Ascending aorta (tissue), 2 donors: ENCODE data around the gene RAB39B. TPM values are rescaled to one million over a fixed set of nuclear protein-coding genes. Genes with fewer than 3 reads are reported as not detected.
"Not testable (repeated sequence)": the region's sequence is repeated elsewhere in the genome, so short reads cannot be mapped to it uniquely, and the experiment has no call there.

ENCODE experiments used
- DNase-seq, 2 donors: peaks; one replicate each; pipeline ENCODE4 v3.0.0-alpha.2; 2019; ENCODE audit warnings: low spot score in 2 of 2
- H3K27ac ChIP-seq, 2 donors: fragments of 200-600 bp; sonication (generic); one replicate each; pipeline ENCODE4 v1.5.1; 2016 to 2017; ENCODE audit warnings: mild to moderate bottlenecking in 1 of 2
- H3K27me3 ChIP-seq: fragments of 200-600 bp; sonication (generic); one replicate; pipeline ENCODE4 v1.5.1; 2017
- H3K36me3 ChIP-seq, 2 donors: fragments of 200-600 bp; sonication (generic); one replicate each; pipeline ENCODE4 v1.5.1; 2016
- H3K4me1 ChIP-seq, 2 donors: fragments of 200-600 bp; sonication (generic); one replicate each; pipeline ENCODE4 v1.5.1; 2016 to 2017; ENCODE audit warnings: mild to moderate bottlenecking in 1 of 2
- H3K4me3 ChIP-seq, 2 donors: fragments of 200-600 bp; sonication (generic); one replicate each; pipeline ENCODE4 v1.5.1; 2016 to 2017; ENCODE audit warnings: mild to moderate bottlenecking in 1 of 2
- H3K9me3 ChIP-seq, 2 donors: fragments of 200-600 bp; sonication (generic); one replicate each; pipeline ENCODE4 v1.5.1; 2016
- CTCF ChIP-seq, 3 experiments: fragments of 200-600 bp in 2 of 3; fragments of 450-650 bp in 1 of 3; sonication (generic) in 2 of 3; IDR thresholded peaks; one replicate each; pipeline ENCODE4 v1.5.1; 2016 to 2019; ENCODE audit warnings: antibody characterized with exemption in 3 of 3, mild to moderate bottlenecking in 1 of 3, moderate library complexity in 1 of 3
- intact Hi-C: fragments of 100-400 bp; cut with DNase I; formaldehyde crosslinking; loops from one replicate; pipeline ENCODE4 v1.15.1; 2023
- total RNA-seq: library from RNA; depleted of rRNA; stranded (reverse); fragments of >200 nt; gene quantifications from one replicate; pipeline ENCODE4 v1.1.0, GENCODE V29; 2016

RAB39B gene
- total RNA-seq, 1 donor from 2014 or later = not detected

GRCh38 chrX:155246748-155247147 is 17.5 kb downstream of the RAB39B start:
- no peaks in the 10 kb centered on the region for H3K4me1 ChIP-seq
- no peak overlapping the region for H3K27ac ChIP-seq
- no peak overlapping the region for H3K4me3 ChIP-seq
- H3K9me3 ChIP-seq = no peaks in the 10 kb centered on the region
- no peak for DNase-seq
- TF ChIP-seq CTCF (IDR thresholded peaks at IDR 0.05) = no peak
- H3K36me3 ChIP-seq = no peaks in the 10 kb centered on the region
- intact Hi-C loops = no loop called here
- no peaks in the 10 kb centered on the region for H3K27me3 ChIP-seq

GRCh38 chrX:155242300-155242699 is 22.0 kb downstream of the RAB39B start:
- no peak for TF ChIP-seq CTCF (IDR thresholded peaks at IDR 0.05)
- intact Hi-C loops = no loop called here
- Histone ChIP-seq H3K27ac (no peak overlapping the region), H3K9me3 (no peaks in the 10 kb centered on the region), H3K27me3 (no peaks in the 10 kb centered on the region), H3K4me1 (no peaks in the 10 kb centered on the region), H3K4me3 (no peak overlapping the region), H3K36me3 (peaks cover 0 to 6% of the 10 kb centered on the region in 2 donors)
- DNase-seq = no peak

- DNase-seq = no peak
- Histone ChIP-seq H3K4me1 (no peaks in the 10 kb centered on the region), H3K27ac (no peak overlapping the region), H3K36me3 (peaks cover 0 to 6% of the 10 kb centered on the region in 2 donors), H3K9me3 (no peaks in the 10 kb centered on the region), H3K4me3 (no peak overlapping the region), H3K27me3 (no peaks in the 10 kb centered on the region)
- no peak for TF ChIP-seq CTCF (IDR thresholded peaks at IDR 0.05)
- intact Hi-C loops = no loop called here
Observed at GRCh38 chrX:155237719-155238118, 26.6 kb downstream of the RAB39B start.

- Histone ChIP-seq H3K4me1 (no peaks in the 10 kb centered on the region), H3K27me3 (no peaks in the 10 kb centered on the region), H3K4me3 (no peak overlapping the region), H3K27ac (no peak overlapping the region), H3K36me3 (peaks cover 0 to 6% of the 10 kb centered on the region in 2 donors), H3K9me3 (no peaks in the 10 kb centered on the region)
- intact Hi-C loops = no loop called here
- no peak for DNase-seq
- TF ChIP-seq CTCF (IDR thresholded peaks at IDR 0.05) = no peak
Observed at GRCh38 chrX:155235891-155236290, 28.4 kb downstream of the RAB39B start.

- TF ChIP-seq CTCF (IDR thresholded peaks at IDR 0.05) = no peak
- H3K27me3 ChIP-seq = no peaks in the 10 kb centered on the region
- H3K4me3 ChIP-seq = no peak overlapping the region
- DNase-seq = no peak
- no peak overlapping the region for H3K27ac ChIP-seq
- intact Hi-C loops = no loop called here
- peaks cover 3 to 16% of the 10 kb centered on the region in 2 donors for H3K36me3 ChIP-seq
- no peaks in the 10 kb centered on the region for H3K9me3 ChIP-seq
- H3K4me1 ChIP-seq = no peaks in the 10 kb centered on the region
Observed at GRCh38 chrX:155231163-155231562, 33.1 kb downstream of the RAB39B start.

- intact Hi-C loops = no loop called here
- TF ChIP-seq CTCF (IDR thresholded peaks at IDR 0.05) = no peak
- H3K27ac ChIP-seq = no peak overlapping the region
- no peaks in the 10 kb centered on the region for H3K27me3 ChIP-seq
- no peak for DNase-seq
- H3K36me3 ChIP-seq = peaks cover 3 to 16% of the 10 kb centered on the region in 2 donors
- no peak overlapping the region for H3K4me3 ChIP-seq
- no peaks in the 10 kb centered on the region for H3K4me1 ChIP-seq
- H3K9me3 ChIP-seq = no peaks in the 10 kb centered on the region
Observed at GRCh38 chrX:155225774-155226173, 38.5 kb downstream of the RAB39B start.

GRCh38 chrX:155223746-155224145 is 40.5 kb downstream of the RAB39B start:
- H3K27ac ChIP-seq, intact Hi-C loops, H3K9me3 ChIP-seq, H3K4me1 ChIP-seq, H3K4me3 ChIP-seq, DNase-seq, H3K27me3 ChIP-seq: not testable (repeated sequence)
- H3K36me3 ChIP-seq = peaks cover 0 to 17% of the 10 kb centered on the region in 2 donors
